ENCODE data around the gene PRELP.

GRCh38 chr1:203426366-203426765, 49.2 kb upstream of the PRELP start:
- no peak for TF ChIP-seq EZH2 (IDR thresholded peaks at IDR 0.05; ENCODE audit: insufficient read depth, low read length)
- no peak for TF ChIP-seq CTCF (IDR thresholded peaks at IDR 0.05; ENCODE audit: insufficient read depth, low read depth, low read length)

Data from astrocyte (in vitro differentiated cells and primary cell).